Measurements from ENCODE around the gene UCN.
"Not testable (repeated sequence)": the region's sequence is repeated elsewhere in the genome, so short reads cannot be mapped to it uniquely, and the experiment has no call there.

Gene UCN

DNA sequence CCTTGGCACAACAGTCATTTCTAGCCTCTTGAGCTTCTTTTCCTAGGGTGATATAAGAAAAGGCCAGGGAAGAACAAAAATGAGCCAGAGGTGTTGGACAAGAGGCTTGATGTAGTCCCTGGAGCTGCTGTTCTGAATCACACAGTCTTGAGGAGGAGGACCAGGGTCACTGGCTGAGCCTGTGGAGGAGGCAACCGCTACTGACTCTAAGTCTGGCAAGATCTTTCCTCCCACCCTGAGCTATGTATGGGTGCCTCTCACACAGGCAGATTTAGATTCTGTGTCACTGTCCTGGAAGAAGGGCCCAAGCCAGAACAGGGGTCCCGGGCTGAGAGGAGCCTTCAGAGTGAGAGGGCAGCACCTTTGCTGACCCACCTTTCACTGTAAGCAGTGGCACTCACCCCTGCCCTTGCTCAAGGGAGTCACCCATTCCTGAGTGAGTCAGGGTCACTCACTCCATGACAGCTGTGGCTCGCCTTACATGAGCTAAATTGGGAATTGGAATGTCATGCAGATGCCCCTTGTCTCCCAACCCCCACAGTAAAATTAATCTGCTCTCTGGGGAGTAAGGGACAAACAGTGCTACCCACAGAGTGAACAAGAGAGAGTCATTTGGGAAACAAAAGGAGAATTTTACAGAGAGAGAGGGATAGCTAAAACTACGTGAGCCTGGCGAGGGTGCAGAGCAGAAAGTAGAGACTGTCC is 26.2 kb downstream of the UCN start, which contains the start of gene TRIM54:
Gene TRIM54 (plus strand): TSS at position 575 of the 705 bp plus-strand sequence. CDS start 303 bp downstream, outside the sequence.
- DNase-seq = no peak

DNA sequence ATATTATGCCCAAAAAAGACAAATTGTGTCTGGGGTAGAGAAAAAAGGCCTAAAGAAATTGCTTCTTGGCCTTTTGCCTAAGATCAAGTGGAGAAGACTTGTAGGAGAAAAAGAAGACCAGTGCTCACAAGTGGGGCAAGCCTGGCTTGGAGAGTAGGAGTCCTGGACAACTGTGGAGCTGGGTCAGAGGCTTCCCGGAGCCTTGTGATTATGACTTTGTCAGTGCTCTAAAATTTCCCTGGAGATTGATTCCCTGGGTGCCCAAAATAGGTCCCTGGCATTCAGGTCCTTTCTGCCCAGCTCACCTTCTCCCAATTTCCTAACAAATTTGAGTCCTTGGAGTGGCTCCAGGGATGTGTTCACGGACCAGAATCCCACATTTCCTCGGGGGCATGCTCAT is 26.8 kb downstream of the UCN start:
- DNase-seq = no peak

DNA sequence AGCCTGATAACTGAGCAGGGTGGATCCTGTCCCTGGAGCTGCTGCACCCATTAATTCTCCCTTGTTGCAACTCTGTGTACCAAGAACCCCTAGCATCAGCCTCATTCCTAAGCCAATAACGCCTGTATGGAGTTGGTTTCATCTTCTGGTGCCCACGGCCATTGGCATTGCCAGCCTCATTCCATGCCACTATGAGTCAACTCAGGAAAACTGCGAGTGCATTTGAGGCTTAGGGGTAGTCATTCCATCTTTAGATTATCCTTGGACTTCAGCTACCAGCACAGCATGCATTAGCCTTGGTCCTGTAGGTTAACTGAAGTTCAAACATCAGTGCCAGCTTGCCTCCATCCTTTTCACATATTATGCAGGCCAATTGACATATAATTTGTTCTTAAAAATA is 27.4 kb downstream of the UCN start:
- DNase-seq = no peak

DNA sequence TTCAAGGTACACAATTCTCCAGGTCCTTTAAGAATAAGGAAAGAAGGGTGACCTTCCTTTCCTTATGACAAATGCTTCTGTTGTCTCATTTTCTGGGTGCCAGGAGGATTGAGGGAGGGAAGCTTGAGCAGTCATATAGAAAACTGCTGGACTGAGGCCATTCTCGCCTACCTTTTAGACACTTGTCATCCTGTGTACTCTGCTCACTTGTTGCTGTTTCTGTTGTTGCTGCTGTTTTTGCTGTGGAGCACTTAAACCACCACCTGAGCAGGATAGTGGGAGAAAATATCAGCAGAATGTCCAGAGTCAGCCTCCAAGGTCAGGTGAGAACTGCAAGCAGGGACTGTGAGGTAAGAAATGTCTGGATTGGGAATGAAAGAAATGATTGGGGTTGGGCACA is 30.2 kb downstream of the UCN start:
- DNase-seq = no peak

DNA sequence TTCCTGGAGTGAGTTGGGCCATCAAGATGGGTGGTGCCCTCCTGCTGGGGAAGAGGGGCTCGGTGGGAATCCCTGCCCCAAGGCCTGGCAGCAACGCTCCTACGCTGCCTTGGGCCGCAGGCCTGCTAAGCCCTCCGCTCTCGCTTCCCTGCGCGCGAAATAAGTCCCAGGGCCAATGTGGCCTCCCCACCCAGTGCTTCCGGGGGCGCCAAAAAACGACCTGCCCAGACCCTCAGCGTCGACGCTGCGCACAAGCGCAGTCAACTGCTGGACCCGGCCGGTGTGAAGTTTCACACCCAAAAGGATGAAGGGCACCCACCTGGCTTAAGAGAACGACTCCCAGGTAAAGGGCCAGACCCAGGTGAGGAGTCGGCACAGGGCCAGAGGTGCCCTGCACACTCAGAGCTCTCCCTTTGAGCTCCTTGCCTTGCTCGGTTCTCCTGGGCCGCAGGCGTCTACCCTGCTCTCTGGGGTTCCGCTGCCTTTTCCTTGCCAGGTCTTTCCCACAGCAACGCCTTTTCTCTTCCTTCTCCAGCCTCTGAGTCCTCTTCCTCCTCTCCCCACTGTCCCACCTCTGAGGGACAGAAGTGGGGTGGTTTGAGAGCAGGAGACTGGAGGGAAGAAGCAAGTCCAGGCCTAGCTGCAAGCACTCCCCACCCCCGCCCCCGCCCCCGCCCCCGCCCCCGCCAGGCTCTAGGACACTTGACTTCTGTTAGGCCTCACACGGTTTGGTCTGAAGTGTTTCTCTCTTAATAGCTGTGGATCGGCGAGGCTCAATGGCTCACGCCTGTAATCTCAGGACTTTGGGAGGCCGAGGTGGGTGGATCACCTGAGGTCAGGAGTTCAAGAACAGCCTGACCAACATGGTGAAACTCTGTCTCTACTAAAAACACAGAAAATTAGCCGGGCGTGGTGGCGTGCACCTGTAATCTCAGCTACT is 32.8 kb downstream of the UCN start, which contains the start of gene DNAJC5G:
Gene DNAJC5G (plus strand): TSS at position 223 of the 940 bp plus-strand sequence. CDS start 1,296 bp downstream, outside the sequence.
- no peak for DNase-seq

DNA sequence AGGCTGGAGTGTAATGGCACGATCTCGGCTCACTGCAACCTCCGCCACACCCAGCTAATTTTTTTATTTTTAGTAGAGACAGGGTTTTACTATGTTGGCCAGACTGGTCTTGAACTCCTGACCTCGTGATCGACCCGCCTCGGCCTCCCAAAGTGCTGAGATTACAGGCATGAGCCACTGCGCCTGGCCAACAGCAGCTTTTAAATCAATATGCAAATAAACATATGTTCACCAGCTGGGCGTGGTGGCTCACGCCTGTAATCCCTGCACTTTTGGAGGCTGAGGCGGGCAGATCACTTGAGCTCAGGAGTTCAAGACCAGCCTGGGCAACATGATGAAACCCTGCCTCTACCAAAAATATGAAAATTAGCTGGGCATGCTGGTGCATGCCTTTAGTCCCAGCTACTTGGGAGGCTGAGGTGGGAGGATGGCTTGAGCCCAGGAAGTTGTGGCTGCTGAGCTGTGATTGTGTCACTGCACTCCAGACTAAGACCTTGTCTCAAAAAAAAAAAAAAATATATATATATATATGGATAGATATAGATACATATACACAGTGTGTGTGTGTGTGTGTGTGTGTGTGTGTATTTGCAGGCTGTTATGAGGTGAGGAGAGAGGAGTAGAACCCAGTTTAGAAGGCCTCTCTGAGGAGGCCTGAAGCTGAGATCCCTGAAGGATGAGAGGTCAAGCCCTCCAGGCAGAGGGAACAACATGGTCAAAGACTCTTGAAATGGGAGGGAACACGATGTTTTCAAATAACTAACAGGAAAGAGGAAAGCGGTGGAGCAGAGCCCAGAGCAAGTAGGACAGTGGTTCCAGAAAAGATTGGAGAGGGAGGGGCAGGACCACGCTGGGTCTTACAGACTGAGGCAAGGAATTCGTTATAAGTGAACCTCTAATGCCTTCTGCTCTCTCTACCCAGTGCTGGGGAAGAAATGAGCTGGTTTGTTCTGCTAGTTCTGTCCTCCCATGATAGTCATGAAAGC is 35.4 kb downstream of the UCN start:
- DNase-seq = not testable (repeated sequence)

DNA sequence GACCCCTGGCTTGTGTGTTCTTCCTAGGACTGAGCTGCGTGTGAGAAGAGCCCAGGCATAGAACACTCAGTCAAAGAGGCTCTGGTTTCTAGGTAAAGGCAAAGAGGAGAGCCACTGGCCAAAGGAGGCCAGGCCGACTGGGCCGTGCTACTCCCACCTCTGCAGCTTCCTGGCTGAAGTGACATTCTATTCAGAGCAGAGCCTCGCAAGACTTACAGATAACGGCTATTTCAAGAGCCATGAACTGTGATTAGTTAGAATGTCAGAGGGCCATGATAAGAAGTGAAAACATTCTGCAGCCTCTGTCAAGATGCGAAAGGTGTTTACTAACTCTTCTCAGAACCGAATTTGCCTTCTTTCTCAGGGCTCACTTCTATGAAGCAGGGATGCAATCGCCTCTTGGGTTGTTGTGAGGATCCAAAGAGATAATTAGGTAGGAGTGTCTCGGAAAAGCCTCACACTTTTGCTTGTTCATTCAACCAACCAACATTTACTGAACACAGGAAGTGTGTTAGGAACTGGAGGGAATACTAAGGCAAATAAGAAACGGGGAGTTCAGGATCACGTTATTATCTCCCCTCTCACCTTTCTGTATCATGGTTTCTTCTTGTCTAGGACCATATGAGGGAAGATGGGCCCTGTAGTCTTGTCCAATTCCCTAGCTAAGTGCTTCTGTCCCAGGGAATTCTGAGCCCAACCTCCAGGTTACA is 36.5 kb downstream of the UCN start:
- no peak for DNase-seq

DNA sequence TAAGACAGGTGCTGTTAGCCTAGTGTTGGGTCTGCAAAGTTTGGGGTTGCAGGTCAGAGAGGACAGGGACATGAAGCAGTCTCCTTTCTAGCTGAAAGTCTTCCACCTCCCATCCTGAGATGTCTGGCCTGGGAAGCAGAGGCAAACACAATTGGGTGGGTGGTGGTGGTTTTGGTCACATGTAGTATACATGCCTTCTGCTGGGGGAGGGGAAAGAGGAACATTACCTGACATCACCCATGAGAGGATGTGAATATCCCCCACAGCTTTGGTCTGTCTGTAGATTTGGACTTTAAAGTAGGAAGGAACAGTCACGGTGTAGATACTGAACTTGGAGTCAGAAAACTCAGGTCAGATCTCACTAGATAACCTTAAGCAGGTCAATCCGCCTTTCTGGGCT is 37.6 kb downstream of the UCN start:
- no peak for DNase-seq

DNA sequence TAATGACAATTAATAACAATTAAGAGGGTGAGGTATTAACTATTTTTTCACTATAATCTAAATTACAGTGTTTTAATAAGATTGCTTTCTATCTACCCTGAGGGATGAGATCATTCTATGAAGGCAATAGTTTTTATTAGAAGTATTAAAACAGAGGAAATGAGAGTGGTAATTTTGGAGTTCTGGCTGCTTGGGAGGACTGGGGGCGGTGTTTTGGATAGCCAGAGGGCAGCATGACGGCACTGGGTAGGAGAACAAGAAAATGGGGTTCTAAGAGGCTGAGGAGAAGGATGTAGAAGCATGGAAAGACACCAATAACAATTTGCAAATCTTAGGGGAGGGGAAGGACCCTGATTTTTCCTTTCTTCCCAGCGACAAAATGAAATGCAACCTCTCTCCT is 38.1 kb downstream of the UCN start:
- DNase-seq = no peak

DNA sequence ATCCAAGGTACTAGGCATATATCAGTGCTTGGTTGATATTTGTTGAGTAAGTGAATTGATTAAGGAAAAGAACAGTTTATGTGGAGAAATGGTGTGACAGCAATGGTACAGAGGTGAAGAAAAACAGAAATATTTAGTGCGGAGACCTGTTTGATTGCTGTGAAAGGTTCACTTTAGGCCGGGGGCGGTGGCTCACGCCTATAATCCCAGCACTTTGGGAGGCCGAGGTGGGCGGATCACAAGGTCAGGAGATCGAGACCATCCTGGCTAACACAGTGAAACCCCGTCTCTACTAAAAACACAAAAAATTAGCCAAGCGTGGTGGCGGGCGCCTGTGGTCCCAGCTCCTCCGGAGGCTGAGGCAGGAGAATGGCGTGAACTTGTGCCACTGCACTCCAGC is 39.9 kb downstream of the UCN start:
- DNase-seq = not testable (repeated sequence)

DNA sequence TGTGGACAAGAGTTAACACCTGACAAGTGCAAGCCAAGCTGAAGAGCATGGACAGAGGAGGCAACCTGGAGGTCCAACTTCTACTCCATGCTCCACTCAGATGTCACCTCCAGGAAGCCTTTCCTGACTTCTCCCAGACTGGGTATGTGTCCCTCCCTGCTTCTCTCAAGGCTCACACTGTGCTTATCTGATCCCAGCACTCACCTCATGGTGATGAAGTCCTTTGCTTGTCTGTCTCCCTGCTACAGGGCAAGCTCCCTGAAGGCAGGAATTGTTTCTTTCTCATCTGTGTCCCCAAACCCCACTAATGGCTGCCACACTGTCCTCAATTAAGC is 42.7 kb downstream of the UCN start:
- DNase-seq = no peak

DNA sequence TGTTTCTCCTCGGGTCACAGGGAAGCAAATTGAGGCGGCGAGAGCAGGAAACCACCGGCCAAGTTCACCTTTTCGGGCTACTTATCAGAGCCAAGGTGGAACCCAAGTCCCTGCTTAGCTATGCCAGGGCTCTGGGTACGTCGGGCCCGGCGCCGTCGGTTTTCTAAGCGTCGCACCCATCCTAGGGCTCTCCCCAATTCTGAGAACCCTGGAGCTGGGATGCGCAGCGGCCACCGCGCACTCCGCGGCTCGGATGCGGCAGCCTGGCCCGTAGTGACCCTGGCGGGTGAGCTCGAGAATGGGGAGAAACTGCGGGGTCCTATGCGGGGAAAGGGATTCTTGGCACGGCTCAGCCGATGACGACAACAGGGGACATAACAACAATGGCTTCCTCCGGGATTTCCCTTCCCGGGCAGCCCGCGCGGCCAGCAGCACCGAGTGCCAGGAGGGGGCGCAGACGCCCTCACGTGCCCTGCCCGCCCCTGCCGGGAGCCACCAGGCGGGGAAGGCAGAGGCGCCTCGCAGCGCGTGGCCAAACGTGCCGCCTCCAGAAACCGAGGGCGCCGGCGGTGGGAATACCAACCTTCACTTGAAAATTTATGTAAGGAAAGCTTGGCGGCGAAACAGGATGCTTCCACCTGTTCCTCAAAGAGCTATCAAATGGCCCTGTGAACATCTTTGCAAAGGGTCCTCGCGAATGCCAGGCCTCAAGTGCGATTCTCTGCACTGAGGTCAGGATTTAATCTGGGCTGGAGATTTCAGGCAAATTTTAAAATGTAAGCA is 43.3 kb downstream of the UCN start:
- peak; percentile 26 to 83 for DNase-seq

DNA sequence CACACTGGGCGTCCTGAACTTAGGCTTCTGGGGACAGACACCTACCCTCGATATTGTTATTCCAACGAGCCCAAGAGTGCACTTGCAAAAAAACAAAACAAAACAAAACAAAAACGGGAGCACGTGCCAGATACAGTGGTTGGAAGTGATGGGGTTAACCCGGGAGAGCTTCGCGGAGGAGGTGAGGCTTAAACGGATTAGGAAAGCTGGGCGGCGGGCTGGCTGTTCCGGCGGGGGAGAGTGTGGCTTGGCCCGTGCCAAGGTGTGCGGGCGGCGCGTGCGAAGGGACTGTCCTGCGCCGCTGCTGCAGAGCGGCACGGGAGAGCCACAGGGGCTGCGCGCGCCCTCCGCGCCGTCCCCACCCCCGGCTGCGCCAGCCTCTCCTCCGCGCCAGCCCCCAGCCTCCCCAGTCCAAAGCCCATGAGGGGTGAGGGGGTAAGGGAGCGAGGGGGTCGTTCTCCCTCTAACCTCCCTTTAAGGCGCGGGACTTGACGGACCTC is 43.9 kb downstream of the UCN start:
- peak in 1 of 2 experiments; percentile 52 for DNase-seq

DNA sequence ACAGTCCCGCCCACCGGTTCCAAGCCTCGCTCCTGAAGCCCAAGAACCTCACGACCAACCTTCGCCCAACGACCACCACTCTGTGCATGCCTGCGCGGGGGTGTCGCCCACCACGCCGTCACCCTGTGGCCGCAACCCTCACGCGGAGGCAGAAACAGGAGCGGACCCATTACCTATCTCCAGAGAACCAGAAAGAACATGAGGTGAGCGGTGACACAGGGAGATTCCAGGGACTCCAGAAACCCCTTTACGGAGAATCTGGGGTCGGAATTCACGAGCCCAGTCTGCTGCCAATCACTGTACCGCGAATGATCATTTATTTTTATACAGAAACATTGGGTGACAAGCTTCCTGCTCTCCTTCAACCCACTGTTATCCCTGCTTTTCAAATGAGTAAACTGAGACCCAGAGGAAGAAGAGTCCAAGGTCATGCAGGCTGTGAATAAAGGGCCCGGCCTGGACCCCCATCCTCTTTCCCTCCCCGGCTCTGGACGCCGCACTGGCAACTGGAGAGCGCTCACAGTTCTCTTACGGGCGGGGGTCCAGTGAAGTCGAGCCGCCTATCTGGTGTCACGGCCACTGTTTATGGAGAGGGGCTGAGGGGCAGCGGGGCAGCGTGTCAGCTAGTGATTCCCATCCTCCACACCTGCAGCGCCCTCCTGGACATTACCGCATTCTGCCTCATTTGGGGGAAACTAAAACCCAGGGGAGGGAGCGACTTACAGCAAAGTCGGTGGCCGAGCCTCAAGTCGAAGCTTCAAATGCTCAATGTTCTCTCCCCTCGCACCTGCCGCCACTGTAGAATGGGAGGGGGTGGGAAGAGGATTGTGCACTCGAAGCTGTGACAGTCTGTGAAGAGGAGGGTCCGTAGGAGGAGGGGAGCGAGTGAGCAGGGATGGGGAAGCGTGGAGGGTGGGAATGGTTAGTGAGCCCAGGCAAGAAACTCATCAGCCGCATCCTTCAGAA is 44.7 kb downstream of the UCN start:
- peak; percentile 16 to 58 for DNase-seq

DNA sequence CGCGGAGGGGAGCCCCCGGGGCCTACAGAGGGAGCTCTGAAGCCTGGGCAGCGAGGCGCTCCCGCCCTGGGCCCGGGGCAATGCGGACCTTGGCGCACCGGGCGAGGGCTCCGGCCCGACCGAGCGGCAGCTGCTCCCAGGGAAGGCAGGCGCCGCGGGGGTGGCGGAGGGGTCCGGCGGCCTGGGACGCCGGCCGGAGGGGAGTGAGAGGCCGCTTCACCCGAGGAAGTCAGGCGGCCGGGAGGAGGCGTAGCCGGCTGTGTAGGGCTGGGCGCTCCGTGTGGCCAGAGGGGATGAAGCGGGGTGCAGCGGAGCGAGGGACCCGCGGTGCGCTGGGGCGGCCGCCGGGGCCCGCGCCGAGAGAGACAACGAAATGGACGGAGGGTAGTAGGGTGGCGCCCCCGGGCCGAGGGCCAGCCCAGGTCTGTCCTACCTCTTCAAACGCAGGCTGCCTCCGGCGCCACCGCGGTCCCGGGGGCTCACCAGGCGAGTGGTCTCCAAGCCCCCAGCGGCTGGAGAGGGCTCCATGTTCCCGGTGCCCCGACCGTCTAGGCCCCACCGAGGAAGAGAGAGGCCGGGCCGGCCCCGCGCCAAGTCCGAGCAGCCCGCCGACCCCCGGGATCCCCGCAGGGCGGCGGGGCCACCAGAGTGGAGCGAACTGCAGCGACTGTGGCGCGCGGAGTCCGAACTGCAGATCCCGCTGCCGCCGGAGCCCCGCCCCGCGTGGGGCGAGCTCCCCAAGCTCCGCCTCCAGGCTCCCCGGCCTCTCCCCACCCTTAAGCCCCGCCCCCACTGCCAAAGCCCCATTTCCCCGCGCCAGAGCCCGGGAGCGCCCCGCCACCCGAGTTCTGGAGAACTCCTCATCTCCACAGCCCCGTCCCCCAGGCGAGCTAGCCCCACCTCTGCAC is 45.6 kb downstream of the UCN start, which contains the start of gene SLC30A3:
Gene SLC30A3 (minus strand): TSS at position 669 of the 908 bp plus-strand sequence. CDS start 141 bp downstream, at position 528.
- DNase-seq = peak in 1 of 2 experiments; percentile 68

DNA sequence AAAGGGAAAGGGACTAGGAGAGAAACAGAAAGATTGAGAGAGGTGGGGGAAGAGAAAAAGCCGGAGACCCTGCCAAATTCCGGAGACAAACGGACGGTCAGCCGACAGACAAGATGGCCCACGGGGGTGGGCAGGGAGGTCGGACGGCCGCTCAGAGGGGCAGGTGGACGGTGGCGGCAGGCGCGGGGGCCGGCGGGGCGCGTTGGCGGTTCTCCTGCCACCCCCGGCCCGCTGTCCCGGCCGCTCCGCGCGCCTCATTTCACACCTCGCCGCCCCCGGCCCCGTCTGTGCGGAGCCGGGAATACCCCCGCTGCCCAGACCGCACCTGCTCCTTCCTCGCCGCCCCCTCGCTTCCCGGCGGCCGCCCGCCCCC is 46.3 kb downstream of the UCN start:
- no peak for DNase-seq

DNA sequence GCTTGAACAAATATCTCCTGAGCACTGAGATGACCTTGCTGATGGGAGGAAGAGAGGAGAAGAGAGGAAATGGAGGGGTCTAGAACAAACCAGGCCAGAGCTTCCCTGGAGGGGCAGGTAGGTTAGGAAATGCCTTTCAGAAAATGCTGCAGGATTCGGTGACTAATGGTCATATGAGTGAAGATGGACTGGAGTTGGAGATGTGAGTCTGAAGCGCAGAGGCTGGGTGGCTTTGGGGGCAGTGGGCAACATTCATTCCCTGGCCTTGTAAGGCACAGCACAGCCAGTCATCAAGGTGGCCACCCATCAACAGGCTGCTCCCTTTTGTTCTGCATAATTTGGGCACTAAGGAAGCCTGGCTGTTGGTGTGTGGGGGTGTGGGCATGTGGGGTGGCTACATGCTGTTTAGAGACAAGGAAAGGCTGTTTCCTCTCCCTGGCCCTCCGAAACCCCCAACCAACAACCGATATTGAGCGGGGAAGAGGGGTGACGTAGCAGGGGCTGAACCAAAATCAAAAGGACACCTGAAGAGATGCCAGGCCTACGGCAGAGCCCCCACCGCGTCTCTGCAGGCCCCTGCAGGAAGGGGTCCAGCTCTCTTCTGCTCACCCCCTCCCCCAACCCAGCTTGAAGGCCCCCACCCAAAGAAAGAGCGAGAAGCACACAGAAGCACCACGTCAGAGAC is 46.9 kb downstream of the UCN start:
- DNase-seq = no peak

DNA sequence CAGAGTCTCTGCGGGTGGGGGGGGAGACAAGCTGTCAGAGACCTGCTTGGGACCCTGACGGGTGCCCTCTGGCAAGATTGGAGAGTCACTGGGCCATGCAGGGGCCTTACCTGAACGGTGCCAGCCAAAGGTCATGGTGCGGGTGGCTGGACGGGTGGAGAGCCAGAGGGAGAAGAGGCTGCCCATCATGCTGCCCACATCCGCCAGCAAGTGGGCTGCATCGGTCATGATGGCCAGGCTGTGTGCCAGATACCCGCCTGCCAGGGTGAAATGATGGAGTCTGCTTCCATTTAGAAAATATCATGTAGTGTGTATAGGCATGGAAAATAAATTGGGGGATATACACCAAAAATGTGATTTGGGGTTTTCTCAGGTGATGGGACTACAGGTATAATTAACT is 50.2 kb downstream of the UCN start:
- no peak for DNase-seq

Data from NCI-H526 (cell line).